K562 (cell line): ENCODE measurements around the gene EPHB1. TPM values are rescaled to one million over a fixed set of nuclear protein-coding genes. Genes with fewer than 3 reads are reported as not detected.

Source experiments
- ATAC-seq: fragments of 200-7000 bp; cut with Tn5 transposase; 3 replicates; pipeline ENCODE4 v1.9.1; 2020; ENCODE audit warnings: moderate library complexity
- BruUV-seq: library from RNA; stranded (reverse); fragments of 400-500 nt; replicated peaks from 2 replicates; lab custom pipeline; 2021; lab: Mats Ljungman, UMichigan
- CTCF ChIA-PET: fragments of 300-600 bp; formaldehyde crosslinking; extraction: SDS; loops from one replicate; lab custom pipeline; 2021; ENCODE audit warnings: low intra/inter-chr PET ratio; lab: Yijun Ruan, JAX
- POLR2A ChIA-PET: fragments of 300-600, 350-650 bp; sonication (Branson Sonifier 250); formaldehyde crosslinking; extraction: SDS; loops from one replicate; lab custom pipeline; 2021; ENCODE audit warnings: antibody characterized with exemption, inconsistent platforms; lab: Yijun Ruan, JAX
- DNase-seq, 4 experiments: peaks; one replicate each; pipeline versions ENCODE4 v3.0.0 to v3.0.0-alpha.2; 2011 to 2018; ENCODE audit warnings: low spot score in 3 of 4, mixed read lengths in 3 of 4; ENCODE audit errors: extremely low read depth in 1 of 4
- FAIRE-seq: peaks from 2 replicates; lab custom pipeline; 2011; peaks lifted over from hg19 to GRCh38; lab: Jason Lieb, UNC
- H2AFZ ChIP-seq: 2 replicates; pipeline ENCODE4 v1.6.0; 2011; ENCODE audit warnings: low read depth, low read length, control low read depth, inconsistent platforms
- H3K27ac ChIP-seq: fragments of 200-600 bp; 3 replicates; pipeline ENCODE4 v1.8.0; 2011; ENCODE audit warnings: low read depth, mild to moderate bottlenecking, control low read depth, inconsistent platforms, low read length, moderate library complexity, mixed read lengths; ENCODE audit errors: extremely low read depth
- H3K27me3 ChIP-seq, 2 experiments: fragments of 300-600 bp in 1 of 2; 2 replicates in 1 of 2; 3 replicates in 1 of 2; pipeline versions ENCODE4 v1.6.0 to v1.8.0; 2011; ENCODE audit warnings: inconsistent platforms in 2 of 2, low read length in 2 of 2, mild to moderate bottlenecking in 1 of 2, mixed read lengths in 1 of 2, moderate library complexity in 1 of 2; ENCODE audit not compliant: control insufficient read depth in 2 of 2, insufficient read depth in 2 of 2
- H3K36me3 ChIP-seq: fragments of 300-600 bp; 3 replicates; pipeline ENCODE4 v1.8.0; 2011; ENCODE audit warnings: mild to moderate bottlenecking, low read length, inconsistent platforms; ENCODE audit not compliant: control insufficient read depth, insufficient read depth
- H3K4me1 ChIP-seq, 2 experiments: fragments of 200-600 bp in 1 of 2; replicated peaks in 1 of 2; 2 replicates in 1 of 2; 3 replicates in 1 of 2; pipeline versions ENCODE4 v1.5.1 to v1.8.0; 2011; ENCODE audit warnings: inconsistent platforms in 2 of 2, low read length in 2 of 2, mild to moderate bottlenecking in 1 of 2, mixed read lengths in 1 of 2, moderate library complexity in 1 of 2; ENCODE audit not compliant: control insufficient read depth in 2 of 2, insufficient read depth in 2 of 2
- H3K4me2 ChIP-seq: 2 replicates; pipeline ENCODE4 v1.6.1; 2011; ENCODE audit warnings: low read length, control low read depth, inconsistent platforms, mixed read lengths; ENCODE audit not compliant: insufficient read depth
- H3K4me3 ChIP-seq: fragments of 200-600 bp; sonication (generic), shearing (Covaris generic); 2 replicates; pipeline ENCODE4 v1.5.1; 2016; ENCODE audit warnings: control low read depth, inconsistent platforms
- H3K79me2 ChIP-seq: fragments of 200-600 bp; 3 replicates; pipeline ENCODE4 v1.8.0; 2011; ENCODE audit warnings: low read length, inconsistent platforms; ENCODE audit not compliant: control insufficient read depth, insufficient read depth
- H3K9ac ChIP-seq, 2 experiments: 2 replicates each; pipeline versions ENCODE4 v1.6.0 to v1.6.1; 2011; ENCODE audit warnings: low read depth in 2 of 2, low read length in 2 of 2, control low read depth in 1 of 2, inconsistent platforms in 1 of 2, mild to moderate bottlenecking in 1 of 2, mixed read lengths in 1 of 2; ENCODE audit not compliant: insufficient read depth in 1 of 2
- H3K9me1 ChIP-seq: one replicate; pipeline ENCODE4 v1.6.0; 2011; ENCODE audit warnings: inconsistent platforms, mild to moderate bottlenecking, low read length, moderate library complexity; ENCODE audit not compliant: control insufficient read depth, insufficient read depth
- H3K9me3 ChIP-seq: replicated peaks from 2 replicates; pipeline ENCODE4 v1.5.1; 2011; ENCODE audit warnings: low read depth, low read length, inconsistent platforms; ENCODE audit not compliant: control insufficient read depth, insufficient read depth
- H4K20me1 ChIP-seq: replicated peaks from 2 replicates; pipeline ENCODE4 v1.6.1; 2011; ENCODE audit warnings: low read length, inconsistent platforms, mixed read lengths; ENCODE audit not compliant: control insufficient read depth, insufficient read depth
- ELK3 ChIP-seq: fragments of 450-650 bp; formaldehyde crosslinking; IDR thresholded peaks from 2 replicates; pipeline ENCODE4 v1.4.0; 2020; ENCODE audit warnings: mild to moderate bottlenecking
- GATAD2B ChIP-seq: fragments of 450-650 bp; IDR thresholded peaks from 2 replicates; pipeline ENCODE4 v1.6.1; 2017; ENCODE audit warnings: mild to moderate bottlenecking, borderline replicate concordance
- HLTF ChIP-seq: fragments of 450-650 bp; IDR thresholded peaks from 2 replicates; pipeline ENCODE4 v1.6.1; 2016
- MYC ChIP-seq, 2 experiments: fragments of 250-450 bp in 1 of 2; sonication (Bioruptor Pico) in 1 of 2; IDR thresholded peaks; 2 replicates each; pipeline versions ENCODE4 v1.5.1 to v1.6.1; 2012 to 2021; ENCODE audit warnings: low read depth in 2 of 2, borderline replicate concordance in 1 of 2, improper control_type of control experiment in 1 of 2, low read length in 1 of 2, mild to moderate bottlenecking in 1 of 2, moderate library complexity in 1 of 2
- SAFB2 ChIP-seq: fragments of 200-400 bp; formaldehyde crosslinking; IDR thresholded peaks from 2 replicates; pipeline ENCODE4 v1.6.1; 2018; ENCODE audit warnings: borderline replicate concordance, low read length, low read depth, moderate library complexity; ENCODE audit not compliant: severe bottlenecking
- SMC3 ChIP-seq: conservative IDR thresholded peaks from 2 replicates; pipeline ENCODE4 v1.6.1; 2011; ENCODE audit warnings: low read depth, low read length, improper control_type of control experiment; ENCODE audit not compliant: insufficient read depth
- TFE3 ChIP-seq: fragments of 450-650 bp; formaldehyde crosslinking; IDR thresholded peaks from 2 replicates; pipeline ENCODE4 v1.4.0; 2020; ENCODE audit warnings: mild to moderate bottlenecking, mixed read lengths
- ZBTB9 ChIP-seq: fragments of 450-650 bp; formaldehyde crosslinking; IDR thresholded peaks from 2 replicates; pipeline ENCODE4 v1.4.0; 2020; ENCODE audit warnings: mild to moderate bottlenecking, moderate library complexity
- ZNF134 ChIP-seq: fragments of 250-450 bp; sonication (Bioruptor Pico); conservative IDR thresholded peaks from 2 replicates; pipeline ENCODE4 v1.4.0; 2020
- ZNF395 ChIP-seq: fragments of 200-800 bp; sonication (Bioruptor generic); IDR thresholded peaks from 2 replicates; pipeline ENCODE4 v1.6.1; 2017; ENCODE audit warnings: missing genetic modification characterization, missing compliant biosample characterization
- WGBS: fragments of 100-300 bp; shearing (Covaris generic); methylation state at CpG from one replicate; pipeline ENCODE4 v1.1.6; 2016; ENCODE audit warnings: low coverage, mixed read lengths; ENCODE audit not compliant: insufficient coverage; ENCODE audit errors: missing lambda C conversion rate; 5-methylcytosine and 5-hydroxymethylcytosine counted together
- in situ Hi-C: fragments of 300-500 bp; cut with MboI; formaldehyde crosslinking; loops from 4 replicates; pipeline ENCODE4 v1.15.0; 2018; ENCODE audit warnings: inconsistent platforms, mixed read lengths
- intact Hi-C: fragments of 100-400 bp; cut with micrococcal nuclease; formaldehyde crosslinking; loops from 2 replicates; pipeline ENCODE4 v1.14.2; 2022
- polyA plus RNA-seq, 8 experiments: library from polyadenylated mRNA; depleted of rRNA in 4 of 8; stranded (reverse) in 5 of 8; unstranded in 3 of 8; fragments of >200 nt; fragmentation: Nextera tagmentation in 2 of 8; fragmentation: Illumina TruSeq in 1 of 8; extraction: Ambion mirVana in 2 of 8; extraction: Trizol in 1 of 8; gene quantifications; 2 replicates each; pipeline versions ENCODE4 v1.2.1 to v1.2.3, GENCODE V29; 2011 to 2014; ENCODE audit warnings: inconsistent platforms in 1 of 8, missing spikeins in 1 of 8
- total RNA-seq, 7 experiments: library from RNA; depleted of rRNA in 6 of 7; stranded (reverse); fragments of >200 nt in 6 of 7; fragmentation: Illumina TruSeq in 2 of 7; extraction: Trizol in 2 of 7; gene quantifications; 2 replicates each; pipeline versions ENCODE4 v1.2.1 to v1.2.3, GENCODE V29; 2011 to 2021; ENCODE audit warnings: low replicate concordance in 1 of 7

Gene EPHB1
- total and polyA plus RNA-seq, 9 of the 15 experiments (the other 6 are each of a cell fraction or from before 2014, with no cell fraction given) = 0.29 TPM; not detected in 8

- H3K27ac ChIP-seq = no peak overlapping the region
- no peak overlapping the region for H3K4me3 ChIP-seq
- intact Hi-C loops = no loop called here
- no peak overlapping the region for H3K4me2 ChIP-seq
- H2AFZ ChIP-seq = no peak overlapping the region
- no peaks in the 10 kb centered on the region for H3K79me2 ChIP-seq
- no peaks in the 10 kb centered on the region for H3K9me3 ChIP-seq
- WGBS = 2% methylated on average over 6 of the region's 6 CpGs
- in situ Hi-C loops = no loop called here
- no peak overlapping the region for H3K9ac ChIP-seq
- H3K36me3 ChIP-seq = no peaks in the 10 kb centered on the region
- DNase-seq (no peak), FAIRE-seq (no peak), ATAC-seq (no peak)
- CTCF ChIA-PET = no interaction called here
- no TSS peak for BruUV-seq
- no peaks in the 10 kb centered on the region for H3K9me1 ChIP-seq
- no peaks in the 10 kb centered on the region for H4K20me1 ChIP-seq
- POLR2A ChIA-PET = no interaction called here
- H3K27me3 ChIP-seq = no peaks in the 10 kb centered on the region
- H3K4me1 ChIP-seq = no peaks in the 10 kb centered on the region
- no peak for TF ChIP-seq ZNF134 (CRISPR knock-in tag)
- TF ChIP-seq TFE3 (CRISPR knock-in tag) = 0 out of 2 replicates have a peak, but pooled peaks have one; percentile 20
These were observed 420.5 kb downstream of the EPHB1 start for GRCh38 chr3:135215516-135215915.

GRCh38 chr3:135216659-135217058 is 421.6 kb downstream of the EPHB1 start:
- Histone ChIP-seq H3K9me3 (no peaks in the 10 kb centered on the region), H3K27me3 (no peaks in the 10 kb centered on the region), H3K36me3 (no peaks in the 10 kb centered on the region), H3K4me3 (no peak overlapping the region), H3K9ac (no peak overlapping the region), H3K9me1 (no peaks in the 10 kb centered on the region), H3K4me1 (no peaks in the 10 kb centered on the region), H3K4me2 (no peak overlapping the region), H2AFZ (no peak overlapping the region), H3K79me2 (no peaks in the 10 kb centered on the region), H3K27ac (no peak overlapping the region), H4K20me1 (no peaks in the 10 kb centered on the region)
- intact Hi-C loops = no loop called here
- BruUV-seq = no TSS peak
- DNase-seq (no peak), ATAC-seq (no peak), FAIRE-seq (no peak)
- ChIA-PET CTCF (no interaction called here), POLR2A (no interaction called here)
- 0% methylated on average over 3 of the region's 3 CpGs for WGBS
- in situ Hi-C loops = no loop called here
- TF ChIP-seq ZNF395 (CRISPR knock-in tag) = no peak
- no peak for TF ChIP-seq HLTF
- TF ChIP-seq GATAD2B = no peak
- no peak for TF ChIP-seq ELK3 (CRISPR knock-in tag)
- TF ChIP-seq MYC (IDR thresholded peaks at IDR 0.05; ENCODE audit: low read depth, low read length) = no peak
- no peak for TF ChIP-seq MYC (CRISPR knock-in tag; IDR thresholded peaks at IDR 0.05; ENCODE audit: borderline replicate concordance, low read depth)
- TF ChIP-seq ZBTB9 (CRISPR knock-in tag) = no peak
- no peak for TF ChIP-seq SAFB2
- TF ChIP-seq SMC3 = no peak
